Measurements from ENCODE around the gene BCAS3.

The BCAS3 gene

GRCh38 chr17:60901806-60902205 is 224.2 kb downstream of the BCAS3 start:
- Histone ChIP-seq H4K20me1 (ENCODE audit: insufficient read depth, low read length) (no peaks in the 10 kb centered on the region), H3K27me3 (ENCODE audit: low read depth, low read length) (no peaks in the 10 kb centered on the region), H3K4me3 (ENCODE audit: low read length) (no peak overlapping the region), H3K36me3 (replicated peaks; ENCODE audit: low read depth, low read length) (no peaks in the 10 kb centered on the region), H3K9me3 (ENCODE audit: insufficient read depth, low read length) (no peaks in the 10 kb centered on the region), H3K27ac (ENCODE audit: low read length) (no peak overlapping the region), H2AFZ (ENCODE audit: low read depth, low read length) (no peak overlapping the region), H3K4me1 (ENCODE audit: low read length) (no peaks in the 10 kb centered on the region), H3K4me2 (ENCODE audit: low read length) (no peak overlapping the region), H3K9ac (ENCODE audit: low read length) (no peak overlapping the region), H3K79me2 (ENCODE audit: low read length) (no peaks in the 10 kb centered on the region)
- TF ChIP-seq EZH2phosphoT487 (IDR thresholded peaks at IDR 0.05; ENCODE audit: low read depth), result no peak

- Histone ChIP-seq H3K4me1 (ENCODE audit: low read length) (no peaks in the 10 kb centered on the region), H3K4me3 (ENCODE audit: low read length) (no peak overlapping the region), H3K79me2 (ENCODE audit: low read length) (no peaks in the 10 kb centered on the region), H3K9ac (ENCODE audit: low read length) (no peak overlapping the region), H3K27me3 (ENCODE audit: low read depth, low read length) (no peaks in the 10 kb centered on the region), H2AFZ (ENCODE audit: low read depth, low read length) (no peak overlapping the region), H3K9me3 (ENCODE audit: insufficient read depth, low read length) (no peaks in the 10 kb centered on the region), H3K27ac (ENCODE audit: low read length) (no peak overlapping the region), H4K20me1 (ENCODE audit: insufficient read depth, low read length) (no peaks in the 10 kb centered on the region), H3K36me3 (replicated peaks; ENCODE audit: low read depth, low read length) (no peaks in the 10 kb centered on the region), H3K4me2 (ENCODE audit: low read length) (no peak overlapping the region)
- TF ChIP-seq EZH2phosphoT487 (IDR thresholded peaks at IDR 0.05; ENCODE audit: low read depth) (no peak), CTCF (IDR thresholded peaks at IDR 0.05; ENCODE audit: low read depth, low read length) (no peak)
These were observed 224.7 kb downstream of the BCAS3 start for GRCh38 chr17:60902399-60902798.

GRCh38 chr17:60904582-60904981 is 226.9 kb downstream of the BCAS3 start:
- no peak overlapping the region for H3K4me3 ChIP-seq (ENCODE audit: low read length)
- H3K27me3 ChIP-seq (ENCODE audit: low read depth, low read length), result no peaks in the 10 kb centered on the region
- H3K36me3 ChIP-seq (replicated peaks; ENCODE audit: low read depth, low read length), result no peaks in the 10 kb centered on the region
- H4K20me1 ChIP-seq (ENCODE audit: insufficient read depth, low read length), result no peaks in the 10 kb centered on the region
- H3K79me2 ChIP-seq (ENCODE audit: low read length), result no peaks in the 10 kb centered on the region
- no peak overlapping the region for H3K9ac ChIP-seq (ENCODE audit: low read length)
- no peak overlapping the region for H3K27ac ChIP-seq (ENCODE audit: low read length)
- H3K4me1 ChIP-seq (ENCODE audit: low read length), result no peaks in the 10 kb centered on the region
- no peak overlapping the region for H2AFZ ChIP-seq (ENCODE audit: low read depth, low read length)
- H3K4me2 ChIP-seq (ENCODE audit: low read length), result no peak overlapping the region
- no peaks in the 10 kb centered on the region for H3K9me3 ChIP-seq (ENCODE audit: insufficient read depth, low read length)
- TF ChIP-seq CTCF (IDR thresholded peaks at IDR 0.05; ENCODE audit: low read depth, low read length) (no peak), EZH2phosphoT487 (IDR thresholded peaks at IDR 0.05; ENCODE audit: low read depth) (no peak)

- Histone ChIP-seq H3K27ac (ENCODE audit: low read length) (no peak overlapping the region), H3K79me2 (ENCODE audit: low read length) (no peaks in the 10 kb centered on the region), H4K20me1 (ENCODE audit: insufficient read depth, low read length) (no peaks in the 10 kb centered on the region), H3K27me3 (ENCODE audit: low read depth, low read length) (no peaks in the 10 kb centered on the region), H3K9ac (ENCODE audit: low read length) (no peak overlapping the region), H3K36me3 (replicated peaks; ENCODE audit: low read depth, low read length) (no peaks in the 10 kb centered on the region), H3K4me2 (ENCODE audit: low read length) (no peak overlapping the region), H3K9me3 (ENCODE audit: insufficient read depth, low read length) (no peaks in the 10 kb centered on the region), H3K4me1 (ENCODE audit: low read length) (no peaks in the 10 kb centered on the region), H3K4me3 (ENCODE audit: low read length) (no peak overlapping the region), H2AFZ (ENCODE audit: low read depth, low read length) (no peak overlapping the region)
- TF ChIP-seq CTCF (IDR thresholded peaks at IDR 0.05; ENCODE audit: low read depth, low read length) (no peak), EZH2phosphoT487 (IDR thresholded peaks at IDR 0.05; ENCODE audit: low read depth) (no peak)
These were observed 228.1 kb downstream of the BCAS3 start for GRCh38 chr17:60905709-60906108.

GRCh38 chr17:60908324-60908723 is 230.7 kb downstream of the BCAS3 start:
- H3K4me2 ChIP-seq (ENCODE audit: low read length), result no peak overlapping the region
- H3K9me3 ChIP-seq (ENCODE audit: insufficient read depth, low read length), result no peaks in the 10 kb centered on the region
- H3K27ac ChIP-seq (ENCODE audit: low read length), result no peak overlapping the region
- H3K79me2 ChIP-seq (ENCODE audit: low read length), result no peaks in the 10 kb centered on the region
- no peak overlapping the region for H2AFZ ChIP-seq (ENCODE audit: low read depth, low read length)
- H4K20me1 ChIP-seq (ENCODE audit: insufficient read depth, low read length), result no peaks in the 10 kb centered on the region
- no peaks in the 10 kb centered on the region for H3K4me1 ChIP-seq (ENCODE audit: low read length)
- H3K9ac ChIP-seq (ENCODE audit: low read length), result no peak overlapping the region
- no peak overlapping the region for H3K4me3 ChIP-seq (ENCODE audit: low read length)
- H3K27me3 ChIP-seq (ENCODE audit: low read depth, low read length), result no peaks in the 10 kb centered on the region
- TF ChIP-seq EZH2phosphoT487 (IDR thresholded peaks at IDR 0.05; ENCODE audit: low read depth) (no peak), CTCF (IDR thresholded peaks at IDR 0.05; ENCODE audit: low read depth, low read length) (no peak)
- no peaks in the 10 kb centered on the region for H3K36me3 ChIP-seq (replicated peaks; ENCODE audit: low read depth, low read length)

All from OCI-LY3 (cell line).